Endodermal cell (in vitro differentiated cells): ENCODE data around the gene ATP8B4. TPM values are rescaled to one million over a fixed set of nuclear protein-coding genes. Genes with fewer than 3 reads are reported as not detected.

ENCODE experiments used
- DNase-seq: peaks from one replicate; pipeline ENCODE4 v3.0.0-alpha.2; 2017
- H3K27ac ChIP-seq: 2 replicates; pipeline ENCODE4 v1.5.1; 2013; ENCODE audit warnings: mild to moderate bottlenecking, low read depth, low read length, moderate library complexity
- H3K27me3 ChIP-seq: 2 replicates; pipeline ENCODE4 v1.6.1; 2013; ENCODE audit warnings: mild to moderate bottlenecking, low read length, moderate library complexity; ENCODE audit not compliant: insufficient read depth, control insufficient read depth, poor library complexity, severe bottlenecking
- H3K36me3 ChIP-seq: 2 replicates; pipeline ENCODE4 v1.7.0; 2013; ENCODE audit warnings: mild to moderate bottlenecking, low read length, moderate library complexity; ENCODE audit not compliant: control insufficient read depth, insufficient read depth
- H3K4me1 ChIP-seq: one replicate; pipeline ENCODE4 v1.7.0; 2013; ENCODE audit warnings: low read length; ENCODE audit not compliant: control insufficient read depth, insufficient read depth
- H3K4me3 ChIP-seq: 2 replicates; pipeline ENCODE4 v1.5.1; 2013; ENCODE audit warnings: mild to moderate bottlenecking, low read length, moderate library complexity
- H3K9ac ChIP-seq: 2 replicates; pipeline ENCODE4 v1.6.1; 2013; ENCODE audit warnings: mild to moderate bottlenecking, low read length, moderate library complexity; ENCODE audit not compliant: poor library complexity, severe bottlenecking; ENCODE audit errors: extremely low read depth
- H3K9me3 ChIP-seq: 2 replicates; pipeline ENCODE4 v1.6.1; 2013; ENCODE audit warnings: mild to moderate bottlenecking, low read length, moderate library complexity; ENCODE audit not compliant: control insufficient read depth
- H3K27ac Mint-ChIP-seq: 2 replicates; pipeline ENCODE4 v1.8.0; 2020; ENCODE audit warnings: mixed read lengths
- H3K27me3 Mint-ChIP-seq: 2 replicates; pipeline ENCODE4 v1.8.0; 2021; ENCODE audit warnings: mild to moderate bottlenecking, mixed read lengths; ENCODE audit not compliant: insufficient read depth
- H3K36me3 Mint-ChIP-seq: 2 replicates; pipeline ENCODE4 v1.8.0; 2020; ENCODE audit warnings: low read depth, mixed read lengths
- H3K4me1 Mint-ChIP-seq: 2 replicates; pipeline ENCODE4 v1.8.0; 2020; ENCODE audit warnings: mixed read lengths
- H3K4me3 Mint-ChIP-seq: 2 replicates; pipeline ENCODE4 v1.8.0; 2020; ENCODE audit warnings: mild to moderate bottlenecking, moderate library complexity, mixed read lengths
- H3K9me3 Mint-ChIP-seq: 2 replicates; pipeline ENCODE4 v1.8.0; 2020; ENCODE audit warnings: mild to moderate bottlenecking, mixed read lengths
- CTCF ChIP-seq: fragments of 200-600 bp; sonication (generic); conservative IDR thresholded peaks from 2 replicates; pipeline ENCODE4 v1.5.0; 2021; ENCODE audit warnings: antibody characterized with exemption, mild to moderate bottlenecking
- WGBS, 2 experiments: methylation state at CpG; one replicate each; pipeline versions ENCODE4 v1.1.5 to v1.1.7; 2013; ENCODE audit warnings: missing lambda C conversion rate in 2 of 2, mixed read lengths in 1 of 2; ENCODE audit not compliant: insufficient coverage in 1 of 2, insufficient read length in 1 of 2; 5-methylcytosine and 5-hydroxymethylcytosine counted together
- total RNA-seq, 2 donors: library from RNA; stranded (reverse); fragmentation: NEBNext Ultra II Directional in 1 of 2; extraction: Animal tissue kit (Norgen Biotek cat#: 25700) in 1 of 2; gene quantifications; 2 replicates in 1 of 2; 3 replicates in 1 of 2; pipeline ENCODE4 v1.2.1, GENCODE V29; 2021

ATP8B4 gene
- total RNA-seq, 2 donors from 2014 or later, result 0.64 to 0.95 TPM

GRCh38 chr15:49848807-49849206 lies 270.2 kb downstream of the ATP8B4 start:
- peaks cover 11% of the 10 kb centered on the region for H3K9me3 Mint-ChIP-seq
- WGBS, 2 experiments, result 91 to 100% methylated on average over 1 to 2 of the region's 2 CpGs
- no peaks in the 10 kb centered on the region for H3K4me1 ChIP-seq
- H3K27me3 ChIP-seq, result no peaks in the 10 kb centered on the region
- no peak overlapping the region for H3K27ac Mint-ChIP-seq
- H3K36me3 Mint-ChIP-seq, result no peaks in the 10 kb centered on the region
- DNase-seq, result no peak
- H3K4me3 Mint-ChIP-seq, result no peak overlapping the region
- H3K36me3 ChIP-seq, result no peaks in the 10 kb centered on the region
- H3K9ac ChIP-seq, result no peak overlapping the region
- no peak overlapping the region for H3K4me3 ChIP-seq
- peaks cover 15% of the 10 kb centered on the region for H3K4me1 Mint-ChIP-seq
- no peak overlapping the region for H3K27ac ChIP-seq
- no peak for TF ChIP-seq CTCF
- no peaks in the 10 kb centered on the region for H3K27me3 Mint-ChIP-seq
- H3K9me3 ChIP-seq, result peaks cover 6% of the 10 kb centered on the region

DNA sequence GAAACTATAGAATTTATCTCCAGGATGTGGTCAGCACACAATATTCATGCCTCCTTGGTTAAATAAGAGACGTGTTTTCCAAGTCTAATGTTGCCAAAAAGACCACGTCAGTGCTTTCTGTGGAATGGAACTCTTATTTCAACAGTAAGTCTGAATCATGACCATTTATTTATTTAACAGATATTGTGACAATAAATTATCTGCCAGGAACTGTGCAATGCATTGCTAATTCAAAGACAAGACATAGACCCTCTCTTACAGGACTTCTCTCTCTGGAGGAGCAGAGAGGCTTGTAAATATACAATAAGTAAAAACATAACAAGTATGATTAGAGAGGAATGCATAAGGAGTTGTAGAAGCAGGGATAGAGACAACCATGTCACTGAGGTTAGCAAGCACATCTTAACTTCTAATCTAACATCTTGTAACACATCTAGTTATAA lies 270.7 kb downstream of the ATP8B4 start:
- H3K4me3 Mint-ChIP-seq, result no peak overlapping the region
- no peaks in the 10 kb centered on the region for H3K36me3 ChIP-seq
- DNase-seq, result no peak
- peaks cover 11% of the 10 kb centered on the region for H3K9me3 Mint-ChIP-seq
- H3K27ac ChIP-seq, result no peak overlapping the region
- H3K4me3 ChIP-seq, result no peak overlapping the region
- TF ChIP-seq CTCF, result no peak
- no peaks in the 10 kb centered on the region for H3K27me3 ChIP-seq
- no peak overlapping the region for H3K27ac Mint-ChIP-seq
- H3K36me3 Mint-ChIP-seq, result no peaks in the 10 kb centered on the region
- no peak overlapping the region for H3K9ac ChIP-seq
- peaks cover 14% of the 10 kb centered on the region for H3K4me1 Mint-ChIP-seq
- 90 to 94% methylated on average over 2 of the region's 2 CpGs for WGBS, 2 experiments
- no peaks in the 10 kb centered on the region for H3K4me1 ChIP-seq
- no peaks in the 10 kb centered on the region for H3K27me3 Mint-ChIP-seq
- H3K9me3 ChIP-seq, result peaks cover 11% of the 10 kb centered on the region

- Histone ChIP-seq H3K4me1 (no peaks in the 10 kb centered on the region), H3K27me3 (no peaks in the 10 kb centered on the region), H3K36me3 (no peaks in the 10 kb centered on the region), H3K27ac (no peak overlapping the region), H3K9me3 (peaks cover 17% of the 10 kb centered on the region), H3K9ac (no peak overlapping the region), H3K4me3 (no peak overlapping the region)
- no peak overlapping the region for H3K27ac Mint-ChIP-seq
- no peak for DNase-seq
- H3K36me3 Mint-ChIP-seq, result no peaks in the 10 kb centered on the region
- no peaks in the 10 kb centered on the region for H3K27me3 Mint-ChIP-seq
- H3K4me1 Mint-ChIP-seq, result peaks cover 9% of the 10 kb centered on the region
- TF ChIP-seq CTCF, result no peak
- 77 to 100% methylated on average over 2 to 3 of the region's 5 CpGs for WGBS, 2 experiments
- H3K9me3 Mint-ChIP-seq, result peaks cover 11% of the 10 kb centered on the region
- H3K4me3 Mint-ChIP-seq, result no peak overlapping the region
Observed at GRCh38 chr15:49847423-49848281, 271.4 kb downstream of the ATP8B4 start.
